ENCODE data around the gene ASB1.
"Not testable (repeated sequence)": the region's sequence is repeated elsewhere in the genome, so short reads cannot be mapped to it uniquely, and the experiment has no call there.

The ASB1 gene

GRCh38 chr2:238423561-238424312 lies 3.0 kb upstream of the ASB1 start:
- DNase-seq (ENCODE audit: low read depth), result no peak

- no peak for DNase-seq (ENCODE audit: low read depth)
Observed at GRCh38 chr2:238424313-238424700, 2.4 kb upstream of the ASB1 start.

GRCh38 chr2:238425505-238425978 lies 1.2 kb upstream of the ASB1 start:
- no peak for DNase-seq (ENCODE audit: low read depth)

- no peak for DNase-seq (ENCODE audit: low read depth)
Observed at GRCh38 chr2:238425979-238426567, 654 bp upstream of the ASB1 start.

- DNase-seq (ENCODE audit: low read depth), result no peak
Observed at GRCh38 chr2:238427435-238428162, 872 bp downstream of the ASB1 start.

- DNase-seq (ENCODE audit: low read depth), result no peak
Observed at GRCh38 chr2:238428866-238429265, 2.1 kb downstream of the ASB1 start.

- DNase-seq (ENCODE audit: low read depth), result no peak
Observed at GRCh38 chr2:238430781-238431180, 4.1 kb downstream of the ASB1 start.

- DNase-seq (ENCODE audit: low read depth), result no peak
Observed at GRCh38 chr2:238431456-238431855, 4.7 kb downstream of the ASB1 start.

GRCh38 chr2:238433300-238433915 lies 6.7 kb downstream of the ASB1 start:
- DNase-seq (ENCODE audit: low read depth), result no peak

GRCh38 chr2:238433941-238434845 lies 7.5 kb downstream of the ASB1 start:
- no peak for DNase-seq (ENCODE audit: low read depth)

GRCh38 chr2:238434846-238435751 lies 8.4 kb downstream of the ASB1 start:
- DNase-seq (ENCODE audit: low read depth), result no peak

- no peak for DNase-seq (ENCODE audit: low read depth)
Observed at GRCh38 chr2:238435752-238436096, 9.0 kb downstream of the ASB1 start.

GRCh38 chr2:238438856-238439849 lies 12.4 kb downstream of the ASB1 start:
- DNase-seq (ENCODE audit: low read depth), result no peak

- DNase-seq (ENCODE audit: low read depth), result no peak
Observed at GRCh38 chr2:238439917-238440316, 13.2 kb downstream of the ASB1 start.

- no peak for DNase-seq (ENCODE audit: low read depth)
Observed at GRCh38 chr2:238440331-238440730, 13.6 kb downstream of the ASB1 start.

- no peak for DNase-seq (ENCODE audit: low read depth)
Observed at GRCh38 chr2:238440767-238441166, 14.0 kb downstream of the ASB1 start.

GRCh38 chr2:238441262-238442114 lies 14.8 kb downstream of the ASB1 start:
- DNase-seq (ENCODE audit: low read depth), result no peak

- DNase-seq (ENCODE audit: low read depth), result not testable (repeated sequence)
Observed at GRCh38 chr2:238442257-238442656, 15.5 kb downstream of the ASB1 start.
